ENCODE results near the gene LRP1.

Gene LRP1

GRCh38 chr12:57240926-57241401 is 112.7 kb downstream of the LRP1 start:
- no peak for DNase-seq

- DNase-seq, result no peak
Observed at GRCh38 chr12:57241402-57242310, 113.4 kb downstream of the LRP1 start.

GRCh38 chr12:57242329-57242690 is 114.0 kb downstream of the LRP1 start:
- no peak for DNase-seq

GRCh38 chr12:57242691-57243454 is 114.6 kb downstream of the LRP1 start:
- DNase-seq, result peak; percentile 46

GRCh38 chr12:57243521-57244311 is 115.4 kb downstream of the LRP1 start:
- DNase-seq, result peak; percentile 70

GRCh38 chr12:57244312-57244696 is 116.0 kb downstream of the LRP1 start:
- DNase-seq, result no peak

GRCh38 chr12:57247041-57247440 is 118.8 kb downstream of the LRP1 start:
- no peak for DNase-seq

- DNase-seq, result no peak
Observed at GRCh38 chr12:57248934-57249742, 120.9 kb downstream of the LRP1 start.

- no peak for DNase-seq
Observed at GRCh38 chr12:57250541-57250940, 122.3 kb downstream of the LRP1 start.

GRCh38 chr12:57250956-57251355 is 122.7 kb downstream of the LRP1 start, which contains the start of gene STAC3:
TSS of gene STAC3 (minus strand) at chr12:57251187. CDS start at chr12:57249636, 1,551 bp downstream.
- DNase-seq, result no peak

GRCh38 chr12:57254506-57255280 is 126.4 kb downstream of the LRP1 start:
- DNase-seq, result no peak

- DNase-seq, result no peak
Observed at GRCh38 chr12:57255916-57256315, 127.6 kb downstream of the LRP1 start.

- no peak for DNase-seq
Observed at GRCh38 chr12:57258977-57259970, 131.0 kb downstream of the LRP1 start.

- DNase-seq, result no peak
Observed at GRCh38 chr12:57260366-57260765, 132.1 kb downstream of the LRP1 start.

- DNase-seq, result no peak
Observed at GRCh38 chr12:57261428-57261865, 133.2 kb downstream of the LRP1 start.

- DNase-seq, result no peak
Observed at GRCh38 chr12:57262126-57262822, 134.0 kb downstream of the LRP1 start.

Measured in activated effector memory CD4-positive, alpha-beta T cell treated with Interleukin-2 at 50 U/mL for 16 hours (primary cell).